Suprapubic skin (tissue), 4 donors: Measurements from ENCODE around the gene MBP.

Experiments used
- CTCF ChIP-seq, 2 donors: fragments of 200-600 bp in 1 of 2; fragments of 450-650 bp in 1 of 2; sonication (generic) in 1 of 2; IDR thresholded peaks; one replicate each; pipeline ENCODE4 v1.5.1; 2016 to 2019; ENCODE audit warnings: antibody characterized with exemption in 2 of 2, mild to moderate bottlenecking in 1 of 2, moderate library complexity in 1 of 2
- POLR2A ChIP-seq, 2 donors: fragments of 450-650 bp; IDR thresholded peaks; one replicate each; pipeline ENCODE4 v1.6.1; 2017; ENCODE audit warnings: antibody characterized with exemption in 2 of 2, mild to moderate bottlenecking in 2 of 2, moderate library complexity in 2 of 2
- POLR2AphosphoS5 ChIP-seq, 3 donors: sonication (generic); formaldehyde crosslinking; IDR thresholded peaks; one replicate each; pipeline ENCODE4 v1.6.1; 2017; ENCODE audit warnings: antibody characterized with exemption in 3 of 3

GRCh38 chr18:77105028-77105427 is 27.6 kb downstream of the MBP start:
- no peak for TF ChIP-seq POLR2A (IDR thresholded peaks at IDR 0.05)
- TF ChIP-seq CTCF (IDR thresholded peaks at IDR 0.05): no peak
- no peak for TF ChIP-seq POLR2AphosphoS5 (IDR thresholded peaks at IDR 0.05)
